WERI-Rb-1 (cell line): ENCODE data around the gene CRK.

ENCODE experiments used
- DNase-seq: peaks from one replicate; pipeline ENCODE4 v3.0.0-alpha.2; 2020
- H3K27ac ChIP-seq: fragments of 250-450 bp; sonication (Bioruptor Pico); 2 replicates; pipeline ENCODE4 v1.5.1; 2020; ENCODE audit warnings: mild to moderate bottlenecking, moderate library complexity
- H3K27me3 ChIP-seq: fragments of 250-450 bp; sonication (Bioruptor Pico); 2 replicates; pipeline ENCODE4 v1.5.1; 2021; ENCODE audit warnings: mild to moderate bottlenecking, low read depth, moderate library complexity; ENCODE audit not compliant: insufficient read depth, severe bottlenecking
- H3K36me3 ChIP-seq: fragments of 250-450 bp; sonication (Bioruptor Pico); 2 replicates; pipeline ENCODE4 v1.5.1; 2020; ENCODE audit warnings: mild to moderate bottlenecking, moderate library complexity
- H3K4me3 ChIP-seq: 2 replicates; pipeline ENCODE4 v1.5.1; 2011; ENCODE audit warnings: low read depth, mild to moderate bottlenecking, control low read depth, low read length
- H3K9me3 ChIP-seq: fragments of 250-450 bp; sonication (Bioruptor Pico); 2 replicates; pipeline ENCODE4 v1.5.1; 2021; ENCODE audit warnings: mild to moderate bottlenecking, moderate library complexity; ENCODE audit not compliant: severe bottlenecking
- TF ChIP-seq, protein P1 (sequence below): IDR thresholded peaks from 2 replicates; pipeline ENCODE4 v1.5.1; 2011; ENCODE audit warnings: low read depth, mild to moderate bottlenecking, control low read depth, inconsistent platforms, low read length

CRK gene

DNA sequence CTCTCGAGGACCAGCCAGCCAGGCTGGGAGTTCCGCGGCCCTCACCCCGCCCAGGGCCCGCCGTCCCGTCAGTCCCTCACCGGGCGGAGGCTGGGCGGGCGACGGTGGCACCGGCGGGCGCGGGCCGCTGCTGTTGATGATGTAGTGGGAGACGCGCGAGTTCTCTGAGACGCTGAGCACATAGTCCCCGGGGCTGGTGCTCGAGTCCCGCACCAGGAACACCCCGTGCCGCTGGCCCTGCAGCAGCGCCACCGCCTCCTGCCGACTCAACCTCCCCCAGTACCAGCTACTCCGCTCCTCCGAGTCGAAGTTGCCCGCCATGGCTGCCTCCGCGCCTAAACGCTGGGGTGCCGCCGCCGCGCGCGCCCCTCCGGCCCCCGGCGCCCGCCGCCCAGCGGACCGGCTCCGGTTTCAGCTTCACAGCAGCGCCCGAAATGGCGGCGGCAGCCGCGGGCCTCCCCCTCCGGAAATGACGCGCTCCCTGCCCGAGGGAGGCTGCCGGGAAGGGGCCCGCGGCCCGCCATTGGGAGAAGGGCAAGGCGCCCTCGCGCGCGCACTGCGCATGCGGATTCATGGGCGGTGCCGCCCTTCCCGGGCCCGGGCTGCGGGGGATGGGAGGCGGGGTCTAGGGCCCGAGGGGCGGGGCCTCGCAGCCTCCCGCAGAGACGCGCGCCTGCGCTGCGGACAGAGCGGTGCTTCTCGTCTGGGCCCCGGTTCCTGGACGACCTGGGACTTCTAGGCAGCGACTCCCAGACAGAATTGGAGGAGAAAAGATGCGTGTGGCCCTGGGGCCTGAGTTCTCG, at the start of gene CRK:
CRK (minus strand) TSS at position 436 of the 803 bp plus-strand sequence; CDS start at position 321, 115 bp downstream.
- TF ChIP-seq, protein P1, sequence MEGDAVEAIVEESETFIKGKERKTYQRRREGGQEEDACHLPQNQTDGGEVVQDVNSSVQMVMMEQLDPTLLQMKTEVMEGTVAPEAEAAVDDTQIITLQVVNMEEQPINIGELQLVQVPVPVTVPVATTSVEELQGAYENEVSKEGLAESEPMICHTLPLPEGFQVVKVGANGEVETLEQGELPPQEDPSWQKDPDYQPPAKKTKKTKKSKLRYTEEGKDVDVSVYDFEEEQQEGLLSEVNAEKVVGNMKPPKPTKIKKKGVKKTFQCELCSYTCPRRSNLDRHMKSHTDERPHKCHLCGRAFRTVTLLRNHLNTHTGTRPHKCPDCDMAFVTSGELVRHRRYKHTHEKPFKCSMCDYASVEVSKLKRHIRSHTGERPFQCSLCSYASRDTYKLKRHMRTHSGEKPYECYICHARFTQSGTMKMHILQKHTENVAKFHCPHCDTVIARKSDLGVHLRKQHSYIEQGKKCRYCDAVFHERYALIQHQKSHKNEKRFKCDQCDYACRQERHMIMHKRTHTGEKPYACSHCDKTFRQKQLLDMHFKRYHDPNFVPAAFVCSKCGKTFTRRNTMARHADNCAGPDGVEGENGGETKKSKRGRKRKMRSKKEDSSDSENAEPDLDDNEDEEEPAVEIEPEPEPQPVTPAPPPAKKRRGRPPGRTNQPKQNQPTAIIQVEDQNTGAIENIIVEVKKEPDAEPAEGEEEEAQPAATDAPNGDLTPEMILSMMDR, result no peak

DNA sequence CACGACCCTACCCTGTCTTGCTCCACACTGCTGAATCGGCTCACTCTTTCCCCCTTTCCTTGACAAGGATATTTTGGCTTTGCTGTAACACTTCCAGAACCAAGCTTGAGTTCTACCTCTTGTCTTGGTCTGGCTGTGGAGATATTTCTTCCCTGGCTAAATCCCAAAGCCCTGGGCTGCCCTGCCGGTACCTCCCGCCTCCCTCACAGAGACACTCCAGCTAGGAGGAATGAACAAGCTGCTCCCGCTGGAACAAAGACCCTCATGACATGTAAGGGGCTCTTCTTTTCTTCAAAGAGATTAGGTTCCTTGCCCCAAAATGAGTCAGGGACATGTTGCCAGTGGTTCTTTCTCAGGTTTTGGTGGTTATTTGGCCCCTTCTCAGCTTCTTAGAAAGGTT, 49.6 kb upstream of the CRK start:
- Histone ChIP-seq H3K36me3 (no peaks in the 10 kb centered on the region), H3K9me3 (no peaks in the 10 kb centered on the region), H3K4me3 (no peak overlapping the region), H3K27ac (no peak overlapping the region), H3K27me3 (no peaks in the 10 kb centered on the region)
- TF ChIP-seq, protein P1, result no peak
- no peak for DNase-seq

More for the DNA sequence above, at the start of gene CRK:
- Histone ChIP-seq H3K27me3 (no peaks in the 10 kb centered on the region), H3K9me3 (no peaks in the 10 kb centered on the region), H3K36me3 (peaks cover 19% of the 10 kb centered on the region), H3K27ac (peak within 1 kb of the TSS; percentile 92), H3K4me3 (peak within 1 kb of the TSS; percentile 77)
- peak; percentile 96 for DNase-seq

DNA sequence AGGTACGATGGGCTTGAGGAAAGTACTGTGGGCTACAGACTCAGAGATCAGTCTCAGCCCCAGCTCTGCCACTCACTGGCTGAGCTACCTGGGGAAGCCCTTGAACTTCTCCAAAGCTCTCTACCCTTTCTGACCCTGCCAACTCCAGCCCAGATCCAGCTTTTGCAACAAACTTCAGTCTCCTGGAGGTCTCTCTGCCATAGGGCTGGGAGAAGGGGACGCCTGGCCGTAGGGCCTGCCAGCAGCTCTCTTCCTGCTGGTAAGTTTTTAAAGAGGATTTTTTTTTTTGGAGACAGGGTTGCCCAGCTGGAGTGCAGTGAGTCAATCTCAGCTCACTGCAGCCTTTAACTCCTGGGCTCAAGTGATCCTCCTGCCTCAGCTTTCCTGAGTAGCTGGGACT, 48.8 kb upstream of the CRK start:
- TF ChIP-seq, protein P1, result no peak
- DNase-seq, result no peak
- Histone ChIP-seq H3K27me3 (no peaks in the 10 kb centered on the region), H3K36me3 (no peaks in the 10 kb centered on the region), H3K9me3 (no peaks in the 10 kb centered on the region), H3K27ac (no peak overlapping the region), H3K4me3 (no peak overlapping the region)

DNA sequence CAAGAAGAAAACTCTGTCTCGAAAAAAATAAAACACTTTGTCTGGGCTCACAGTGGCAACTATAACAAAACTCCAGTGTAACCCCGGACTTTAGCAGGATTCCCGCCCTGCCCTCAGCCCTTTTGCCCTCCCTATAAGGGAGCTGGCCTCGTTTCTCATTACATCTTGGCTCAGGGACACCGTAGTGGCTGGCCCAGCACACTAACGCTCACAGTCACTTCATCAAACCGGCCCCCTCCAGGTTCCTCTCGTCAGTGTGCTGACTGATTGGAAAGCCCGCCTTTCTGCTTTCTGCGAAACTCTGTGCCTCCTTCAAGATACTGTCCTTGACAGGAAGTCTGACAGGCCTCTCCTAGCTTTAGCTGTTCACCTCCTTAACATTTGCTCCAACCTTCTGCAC, 47.7 kb upstream of the CRK start:
- H3K27ac ChIP-seq, result no peak overlapping the region
- H3K4me3 ChIP-seq, result no peak overlapping the region
- no peaks in the 10 kb centered on the region for H3K36me3 ChIP-seq
- TF ChIP-seq, protein P1, result no peak
- DNase-seq, result no peak
- H3K9me3 ChIP-seq, result no peaks in the 10 kb centered on the region
- H3K27me3 ChIP-seq, result no peaks in the 10 kb centered on the region

DNA sequence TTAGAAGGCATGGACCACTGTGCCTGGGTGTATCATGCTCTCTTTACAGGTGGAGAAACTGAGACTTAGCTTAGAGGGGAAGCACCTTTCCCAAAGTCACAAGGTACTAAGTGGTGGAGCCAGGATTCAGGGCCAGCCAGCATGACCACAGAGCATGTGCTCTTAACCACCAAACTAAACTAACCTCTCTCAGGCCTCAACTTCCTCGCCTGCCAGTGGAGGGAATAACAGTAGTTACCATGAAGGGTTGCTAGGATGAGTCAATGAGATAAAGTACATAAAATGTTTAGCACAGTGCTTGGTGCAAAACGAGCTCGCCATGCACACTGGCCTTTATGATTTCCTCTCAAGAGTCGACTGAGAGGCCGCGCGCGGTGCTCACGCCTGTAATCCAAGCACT, 42.8 kb upstream of the CRK start:
- H3K36me3 ChIP-seq, result peaks cover 6% of the 10 kb centered on the region; the same call in 1 of the 2 replicates
- no peak for DNase-seq
- TF ChIP-seq, protein P1, result no peak

More for the DNA sequence above, 42.8 kb upstream of the CRK start:
- Histone ChIP-seq H3K4me3 (no peak overlapping the region), H3K9me3 (no peaks in the 10 kb centered on the region), H3K27ac (no peak overlapping the region), H3K27me3 (no peaks in the 10 kb centered on the region)
